ELR (cell line): ENCODE measurements around the gene ARMC6.
"Not testable (repeated sequence)": the region's sequence is repeated elsewhere in the genome, so short reads cannot be mapped to it uniquely, and the experiment has no call there.

Experiments used
- DNase-seq: peaks from one replicate; pipeline ENCODE4 v3.0.0-alpha.2; 2015; ENCODE audit warnings: low read depth

Gene ARMC6

GRCh38 chr19:19077103-19077502 is 43.7 kb downstream of the ARMC6 start:
- DNase-seq, result no peak

GRCh38 chr19:19078801-19079200 is 45.4 kb downstream of the ARMC6 start:
- no peak for DNase-seq

- no peak for DNase-seq
These were observed 46.2 kb downstream of the ARMC6 start for GRCh38 chr19:19079571-19079970.

- no peak for DNase-seq
These were observed 48.3 kb downstream of the ARMC6 start for GRCh38 chr19:19081642-19082151.

GRCh38 chr19:19083413-19084178 is 50.2 kb downstream of the ARMC6 start:
- DNase-seq, result no peak

- no peak for DNase-seq
These were observed 54.3 kb downstream of the ARMC6 start for GRCh38 chr19:19087676-19088075.

GRCh38 chr19:19094513-19094912 is 61.1 kb downstream of the ARMC6 start:
- DNase-seq, result no peak

- DNase-seq, result no peak
These were observed 62.3 kb downstream of the ARMC6 start for GRCh38 chr19:19095691-19096090.

GRCh38 chr19:19096641-19097627 is 63.5 kb downstream of the ARMC6 start:
- DNase-seq, result no peak

- DNase-seq, result no peak
These were observed 64.8 kb downstream of the ARMC6 start for GRCh38 chr19:19098084-19098702.

- DNase-seq, result no peak
These were observed 65.6 kb downstream of the ARMC6 start for GRCh38 chr19:19098703-19099632.

GRCh38 chr19:19101540-19101939 is 68.1 kb downstream of the ARMC6 start:
- DNase-seq, result no peak

GRCh38 chr19:19102566-19102965 is 69.2 kb downstream of the ARMC6 start:
- DNase-seq, result not testable (repeated sequence)

- DNase-seq, result no peak
These were observed 69.8 kb downstream of the ARMC6 start for GRCh38 chr19:19103167-19103566.

- peak; percentile 68 for DNase-seq
These were observed 72.1 kb downstream of the ARMC6 start for GRCh38 chr19:19105365-19106055.

GRCh38 chr19:19106056-19106551 is 72.7 kb downstream of the ARMC6 start:
- DNase-seq, result no peak

- not testable (repeated sequence) for DNase-seq
These were observed 73.5 kb downstream of the ARMC6 start for GRCh38 chr19:19106938-19107337.

GRCh38 chr19:19107654-19108053 is 74.3 kb downstream of the ARMC6 start:
- no peak for DNase-seq
